HEK293 (cell line): Measurements from ENCODE around the gene TWSG1.

Source experiments
- CTCF ChIA-PET: fragments of 350-600 bp; formaldehyde crosslinking; extraction: SDS; loops from one replicate; lab custom pipeline; 2021; ENCODE audit warnings: antibody characterized with exemption; lab: Yijun Ruan, JAX
- POLR2A ChIA-PET: fragments of 300-600 bp; formaldehyde crosslinking; extraction: SDS; loops from one replicate; lab custom pipeline; 2020; ENCODE audit warnings: antibody characterized with exemption, inconsistent platforms; lab: Yijun Ruan, JAX
- H3K27ac ChIP-seq: fragments of 200-500 bp; sonication (Bioruptor generic); 2 replicates; pipeline ENCODE4 v1.5.1; 2014; ENCODE audit warnings: low read depth, low read length, control low read depth, inconsistent platforms; ENCODE audit errors: extremely low read depth
- H3K36me3 ChIP-seq, 2 experiments: fragments of 200-500 bp in 1 of 2; sonication (Bioruptor generic) in 1 of 2; 1 replicate in 1 of 2; 2 replicates in 1 of 2; pipeline ENCODE4 v1.5.1; 2014 to 2017; ENCODE audit warnings: inconsistent platforms in 2 of 2, low read length in 2 of 2; ENCODE audit not compliant: control insufficient read depth in 2 of 2, insufficient read depth in 1 of 2
- H3K4me1 ChIP-seq: fragments of 200-500 bp; sonication (Bioruptor generic); 2 replicates; pipeline ENCODE4 v1.5.1; 2014; ENCODE audit warnings: mild to moderate bottlenecking, low read length, inconsistent platforms; ENCODE audit not compliant: control insufficient read depth, insufficient read depth
- H3K4me3 ChIP-seq: 2 replicates; pipeline ENCODE4 v1.5.1; 2011; ENCODE audit warnings: low read depth, mild to moderate bottlenecking, control low read depth, low read length, moderate library complexity
- H3K9me3 ChIP-seq: fragments of 200-500 bp; sonication (Bioruptor generic); 2 replicates; pipeline ENCODE4 v1.5.1; 2014; ENCODE audit warnings: low read depth, low read length, inconsistent platforms; ENCODE audit not compliant: control insufficient read depth, insufficient read depth
- HIC1 ChIP-seq: fragments of 450-650 bp; formaldehyde crosslinking; IDR thresholded peaks from 2 replicates; pipeline ENCODE4 v1.5.1; 2016; ENCODE audit warnings: missing biosample characterization, missing genetic modification characterization
- KLF8 ChIP-seq: fragments of 450-650 bp; formaldehyde crosslinking; IDR thresholded peaks from 2 replicates; pipeline ENCODE4 v1.5.1; 2016; ENCODE audit warnings: missing biosample characterization, missing genetic modification characterization
- PRDM1 ChIP-seq: fragments of 450-650 bp; formaldehyde crosslinking; IDR thresholded peaks from 2 replicates; pipeline ENCODE4; 2016; ENCODE audit warnings: missing biosample characterization, missing genetic modification characterization
- PRDM10 ChIP-seq: fragments of 450-650 bp; formaldehyde crosslinking; IDR thresholded peaks from 2 replicates; pipeline ENCODE4 v1.5.1; 2016; ENCODE audit warnings: missing biosample characterization, missing genetic modification characterization
- SCRT1 ChIP-seq: fragments of 450-650 bp; formaldehyde crosslinking; IDR thresholded peaks from 2 replicates; pipeline ENCODE4 v1.5.1; 2016; ENCODE audit warnings: missing biosample characterization, missing genetic modification characterization, borderline replicate concordance
- ZBTB11 ChIP-seq: fragments of 450-650 bp; formaldehyde crosslinking; conservative IDR thresholded peaks from 2 replicates; pipeline ENCODE4 v1.5.1; 2016; ENCODE audit warnings: low read depth, missing biosample characterization, missing genetic modification characterization
- ZBTB26 ChIP-seq: fragments of 450-650 bp; formaldehyde crosslinking; optimal IDR thresholded peaks from 2 replicates; pipeline ENCODE3; 2016; ENCODE audit warnings: missing biosample characterization, mild to moderate bottlenecking, missing genetic modification characterization
- ZFHX2 ChIP-seq: fragments of 450-650 bp; formaldehyde crosslinking; conservative IDR thresholded peaks from 2 replicates; pipeline ENCODE4 v1.5.1; 2016; ENCODE audit warnings: missing biosample characterization, missing genetic modification characterization
- ZFP37 ChIP-seq: fragments of 450-650 bp; formaldehyde crosslinking; IDR thresholded peaks from 2 replicates; pipeline ENCODE4 v1.5.1; 2016; ENCODE audit warnings: missing biosample characterization, missing genetic modification characterization
- ZNF10 ChIP-seq: fragments of 450-650 bp; formaldehyde crosslinking; IDR thresholded peaks from 2 replicates; pipeline ENCODE4 v1.5.1; 2017; ENCODE audit warnings: missing biosample characterization, missing genetic modification characterization
- ZNF112 ChIP-seq: fragments of 450-650 bp; formaldehyde crosslinking; IDR thresholded peaks from 2 replicates; pipeline ENCODE4 v1.5.0; 2017; ENCODE audit warnings: missing biosample characterization, missing genetic modification characterization
- ZNF121 ChIP-seq: fragments of 450-650 bp; formaldehyde crosslinking; IDR thresholded peaks from 2 replicates; pipeline ENCODE4 v1.5.1; 2016; ENCODE audit warnings: missing biosample characterization, missing genetic modification characterization
- ZNF133 ChIP-seq: fragments of 450-650 bp; formaldehyde crosslinking; IDR thresholded peaks from 2 replicates; pipeline ENCODE4 v1.5.1; 2016; ENCODE audit warnings: missing biosample characterization, missing genetic modification characterization
- ZNF138 ChIP-seq: fragments of 450-650 bp; formaldehyde crosslinking; IDR thresholded peaks from 2 replicates; pipeline ENCODE4 v1.5.1; 2016; ENCODE audit warnings: missing biosample characterization, missing genetic modification characterization, borderline replicate concordance
- ZNF155 ChIP-seq: fragments of 450-650 bp; formaldehyde crosslinking; IDR thresholded peaks from 2 replicates; pipeline ENCODE4 v1.5.1; 2016; ENCODE audit warnings: missing biosample characterization, missing genetic modification characterization
- ZNF169 ChIP-seq: fragments of 450-650 bp; formaldehyde crosslinking; IDR thresholded peaks from 2 replicates; pipeline ENCODE4 v1.5.1; 2016; ENCODE audit warnings: missing biosample characterization, missing genetic modification characterization
- ZNF2 ChIP-seq: fragments of 450-650 bp; formaldehyde crosslinking; IDR thresholded peaks from 2 replicates; pipeline ENCODE4 v1.5.1; 2016; ENCODE audit warnings: missing biosample characterization, missing genetic modification characterization
- ZNF335 ChIP-seq: fragments of 450-650 bp; formaldehyde crosslinking; conservative IDR thresholded peaks from 2 replicates; pipeline ENCODE4 v1.5.1; 2016; ENCODE audit warnings: missing biosample characterization, missing genetic modification characterization
- ZNF366 ChIP-seq: fragments of 450-650 bp; formaldehyde crosslinking; conservative IDR thresholded peaks from 2 replicates; pipeline ENCODE4 v1.5.1; 2016; ENCODE audit warnings: missing biosample characterization, missing genetic modification characterization
- ZNF48 ChIP-seq: fragments of 450-650 bp; formaldehyde crosslinking; IDR thresholded peaks from 2 replicates; pipeline ENCODE4 v1.5.1; 2016; ENCODE audit warnings: missing biosample characterization, missing genetic modification characterization
- ZNF580 ChIP-seq: fragments of 450-650 bp; formaldehyde crosslinking; IDR thresholded peaks from 2 replicates; pipeline ENCODE4 v1.5.1; 2016; ENCODE audit warnings: missing biosample characterization, missing genetic modification characterization
- ZNF621 ChIP-seq: fragments of 450-650 bp; formaldehyde crosslinking; IDR thresholded peaks from 2 replicates; pipeline ENCODE4 v1.5.1; 2017; ENCODE audit warnings: missing biosample characterization, missing genetic modification characterization
- ZNF629 ChIP-seq: fragments of 450-650 bp; formaldehyde crosslinking; IDR thresholded peaks from 2 replicates; pipeline ENCODE4 v1.5.1; 2017; ENCODE audit warnings: missing biosample characterization, missing genetic modification characterization
- ZNF776 ChIP-seq: fragments of 450-650 bp; formaldehyde crosslinking; IDR thresholded peaks from 2 replicates; pipeline ENCODE4 v1.5.0; 2017; ENCODE audit warnings: missing biosample characterization, missing genetic modification characterization, borderline replicate concordance
- ZNF843 ChIP-seq: fragments of 450-650 bp; formaldehyde crosslinking; IDR thresholded peaks from 2 replicates; pipeline ENCODE4 v1.5.1; 2016; ENCODE audit warnings: missing biosample characterization, missing genetic modification characterization
- ZSCAN5A ChIP-seq: fragments of 450-650 bp; formaldehyde crosslinking; IDR thresholded peaks from 2 replicates; pipeline ENCODE4 v1.5.1; 2016; ENCODE audit warnings: missing biosample characterization, missing genetic modification characterization

Gene TWSG1

GRCh38 chr18:9328776-9329175, 5.8 kb upstream of the TWSG1 start (continued):
- no peak for TF ChIP-seq ZBTB26 (tag by site-specific recombination)
- no peak for TF ChIP-seq PRDM10 (tag by site-specific recombination)
- no peak for TF ChIP-seq ZNF366 (tag by site-specific recombination)
- TF ChIP-seq ZFP37: no peak
- TF ChIP-seq ZBTB11 (tag by site-specific recombination): no peak
- TF ChIP-seq ZNF48: no peak

- no peaks in the 10 kb centered on the region for H3K9me3 ChIP-seq
- TF ChIP-seq ZNF621: no peak
- TF ChIP-seq ZNF112 (tag by site-specific recombination): no peak
- no peak for TF ChIP-seq PRDM1 (tag by site-specific recombination)
- TF ChIP-seq ZNF2 (tag by site-specific recombination): no peak
- TF ChIP-seq ZNF138 (tag by site-specific recombination): no peak
- no peak for TF ChIP-seq ZNF133 (tag by site-specific recombination)
- no peak for TF ChIP-seq SCRT1 (tag by site-specific recombination)
- no peak for TF ChIP-seq KLF8 (tag by site-specific recombination)
- TF ChIP-seq ZNF843 (tag by site-specific recombination): no peak
- TF ChIP-seq ZNF10 (tag by site-specific recombination): no peak
- no peak for TF ChIP-seq ZNF629 (tag by site-specific recombination)
- TF ChIP-seq ZSCAN5A (tag by site-specific recombination): no peak
- TF ChIP-seq ZFHX2: no peak
- no peak for TF ChIP-seq ZNF121
- TF ChIP-seq ZNF335: no peak
- TF ChIP-seq ZNF155 (tag by site-specific recombination): no peak
- no peak for TF ChIP-seq ZNF169 (tag by site-specific recombination)
- no peak for TF ChIP-seq HIC1 (tag by site-specific recombination)
- TF ChIP-seq ZNF580: no peak
- TF ChIP-seq ZNF776: no peak
- CTCF ChIA-PET: interaction anchor here (0.6 kb wide), 1 partner anchor 1763 kb away, joined by 3 read pairs; no protein-coding TSS in a partner anchor
- POLR2A ChIA-PET: no interaction called here
- no peak overlapping the region for H3K27ac ChIP-seq
- no peak overlapping the region for H3K4me3 ChIP-seq
- no peaks in the 10 kb centered on the region for H3K36me3 ChIP-seq
- H3K4me1 ChIP-seq: no peaks in the 10 kb centered on the region
Observed at GRCh38 chr18:9329471-9329870, 5.1 kb upstream of the TWSG1 start.
